Measurements from ENCODE around the gene FBXO39. TPM values are rescaled to one million over a fixed set of nuclear protein-coding genes. Genes with fewer than 3 reads are reported as not detected.
A peak's percentile ranks its signal among the peaks of the same experiment; 100 is the strongest.
"Not testable (repeated sequence)": the region's sequence is repeated elsewhere in the genome, so short reads cannot be mapped to it uniquely, and the experiment has no call there.

FBXO39 gene
- 0.21 TPM for total RNA-seq (2013)
- under 1 TPM in 1 of 3 donors, not detected in 2; 0.12 TPM for polyA plus RNA-seq
- polyA minus RNA-seq: 0.28 and 0.32 TPM in 2 replicates
- 0.05 to 1.3 (median 0.42) reads per million in 11 experiments for total RNA-seq

GRCh38 chr17:6775871-6776405 lies at the start of gene FBXO39:
Gene FBXO39 (plus strand): TSS chr17:6776215. CDS start chr17:6779869, 3,654 bp downstream.
- Histone ChIP-seq H3K27ac (ENCODE audit: low read depth in 1 of 2, low read length in 2 of 2) (no peak within 1 kb of the TSS), H3K9me3 (replicated peaks in 1 of 2; ENCODE audit: control insufficient read depth in 1 of 2, insufficient read depth in 1 of 2, low read length in 2 of 2) (peaks cover 26 to 48% of the 10 kb centered on the region in 2 donors), H3K4me2 (replicated peaks; ENCODE audit: extremely low read depth, low read length, poor library complexity, severe bottlenecking) (no peak within 1 kb of the TSS), H4K20me1 (ENCODE audit: insufficient read depth, low read length) (peaks cover 14% of the 10 kb centered on the region), H3K79me2 (ENCODE audit: insufficient read depth, low read length) (no peaks in the 10 kb centered on the region), H3K36me3 (replicated peaks in 1 of 2; ENCODE audit: control insufficient read depth in 1 of 2, insufficient read depth in 2 of 2, low read length in 2 of 2) (peaks cover 25 to 42% of the 10 kb centered on the region in 2 donors), H2AFZ (ENCODE audit: insufficient read depth, low read depth, low read length, poor library complexity, severe bottlenecking) (no peak within 1 kb of the TSS), H3K4me3 (replicated peaks in 1 of 3; ENCODE audit: low read depth in 2 of 3, low read length in 3 of 3) (no peak within 1 kb of the TSS), H3K27me3 (ENCODE audit: control insufficient read depth in 2 of 2, insufficient read depth in 2 of 2, low read length in 2 of 2) (peaks cover 19 to 40% of the 10 kb centered on the region in 2 donors), H3K4me1 (ENCODE audit: control insufficient read depth in 1 of 2, insufficient read depth in 2 of 2, low read length in 2 of 2) (no peaks in the 10 kb centered on the region), H3K9ac (ENCODE audit: insufficient read depth, low read length, poor library complexity, severe bottlenecking) (no peak within 1 kb of the TSS)
- DNase-seq: no peak
- Mint-ChIP-seq H3K4me1 (peaks cover 10% of the 10 kb centered on the region), H3K9me3 (peaks cover 34 to 58% (median 46%) of the 10 kb centered on the region in 7 donors), H3K36me3 (peaks cover 40 to 42% of the 10 kb centered on the region in 2 donors), H3K27ac (peak within 1 kb of the TSS in 1 of 7 donors; percentile 25), H3K4me3 (peak within 1 kb of the TSS in 1 of 2 donors; percentile 32), H3K27me3 (ENCODE audit: low read depth in 3 of 3) (peaks cover 45 to 55% (median 46%) of the 10 kb centered on the region in 3 donors)
- intact Hi-C loops (cut with micrococcal nuclease): no loop called here
- 4% methylated on average over 49 of the region's 49 CpGs for WGBS (ENCODE audit: insufficient coverage)
- no peak for TF ChIP-seq CTCF (IDR thresholded peaks at IDR 0.05)

- intact Hi-C loops (cut with micrococcal nuclease): no loop called here
- no peak for TF ChIP-seq CTCF (IDR thresholded peaks at IDR 0.05)
- Histone ChIP-seq H3K27ac (ENCODE audit: low read depth in 1 of 2, low read length in 2 of 2) (no peak overlapping the region), H3K27me3 (ENCODE audit: control insufficient read depth in 2 of 2, insufficient read depth in 2 of 2, low read length in 2 of 2) (no peaks in the 10 kb centered on the region), H3K36me3 (replicated peaks in 1 of 2; ENCODE audit: control insufficient read depth in 1 of 2, insufficient read depth in 2 of 2, low read length in 2 of 2) (no peaks in the 10 kb centered on the region), H3K9ac (ENCODE audit: insufficient read depth, low read length, poor library complexity, severe bottlenecking) (no peak overlapping the region), H3K4me2 (replicated peaks; ENCODE audit: extremely low read depth, low read length, poor library complexity, severe bottlenecking) (no peak overlapping the region), H3K79me2 (ENCODE audit: insufficient read depth, low read length) (no peaks in the 10 kb centered on the region), H3K4me1 (ENCODE audit: control insufficient read depth in 1 of 2, insufficient read depth in 2 of 2, low read length in 2 of 2) (no peaks in the 10 kb centered on the region), H4K20me1 (ENCODE audit: insufficient read depth, low read length) (no peaks in the 10 kb centered on the region), H3K4me3 (replicated peaks in 1 of 3; ENCODE audit: low read depth in 2 of 3, low read length in 3 of 3) (no peak overlapping the region), H3K9me3 (replicated peaks in 1 of 2; ENCODE audit: control insufficient read depth in 1 of 2, insufficient read depth in 1 of 2, low read length in 2 of 2) (no peaks in the 10 kb centered on the region), H2AFZ (ENCODE audit: insufficient read depth, low read depth, low read length, poor library complexity, severe bottlenecking) (no peak overlapping the region)
- Mint-ChIP-seq H3K4me3 (no peak overlapping the region), H3K27ac (no peak overlapping the region), H3K27me3 (ENCODE audit: low read depth in 3 of 3) (peaks cover 6 to 15% (median 9%) of the 10 kb centered on the region in 3 donors), H3K4me1 (no peaks in the 10 kb centered on the region), H3K36me3 (no peaks in the 10 kb centered on the region), H3K9me3 (peaks cover 0 to 3% (median 1%) of the 10 kb centered on the region in 7 donors)
- DNase-seq: no peak
- WGBS (ENCODE audit: insufficient coverage): 78% methylated on average over 3 of the region's 4 CpGs
Observed at GRCh38 chr17:6729531-6729930, 46.5 kb upstream of the FBXO39 start.

- H3K4me1 ChIP-seq (ENCODE audit: control insufficient read depth in 1 of 2, insufficient read depth in 2 of 2, low read length in 2 of 2); H3K36me3 ChIP-seq (replicated peaks in 1 of 2; ENCODE audit: control insufficient read depth in 1 of 2, insufficient read depth in 2 of 2, low read length in 2 of 2); H3K27ac ChIP-seq (ENCODE audit: low read depth in 1 of 2, low read length in 2 of 2); DNase-seq; H3K27me3 Mint-ChIP-seq (ENCODE audit: low read depth in 3 of 3); H3K9me3 Mint-ChIP-seq; H3K27ac Mint-ChIP-seq; intact Hi-C loops (cut with micrococcal nuclease); H3K27me3 ChIP-seq (ENCODE audit: control insufficient read depth in 2 of 2, insufficient read depth in 2 of 2, low read length in 2 of 2); H3K9ac ChIP-seq (ENCODE audit: insufficient read depth, low read length, poor library complexity, severe bottlenecking); H4K20me1 ChIP-seq (ENCODE audit: insufficient read depth, low read length); H3K9me3 ChIP-seq (replicated peaks in 1 of 2; ENCODE audit: control insufficient read depth in 1 of 2, insufficient read depth in 1 of 2, low read length in 2 of 2); H3K4me3 Mint-ChIP-seq; H3K36me3 Mint-ChIP-seq; H3K4me2 ChIP-seq (replicated peaks; ENCODE audit: extremely low read depth, low read length, poor library complexity, severe bottlenecking); H3K79me2 ChIP-seq (ENCODE audit: insufficient read depth, low read length); H2AFZ ChIP-seq (ENCODE audit: insufficient read depth, low read depth, low read length, poor library complexity, severe bottlenecking); H3K4me3 ChIP-seq (replicated peaks in 1 of 3; ENCODE audit: low read depth in 2 of 3, low read length in 3 of 3): not testable (repeated sequence)
- no CpG with 5 or more reads among the region's 6 CpGs for WGBS (ENCODE audit: insufficient coverage)
- peaks cover 11% of the 10 kb centered on the region for H3K4me1 Mint-ChIP-seq
Observed at GRCh38 chr17:6746665-6747064, 29.4 kb upstream of the FBXO39 start.
